H9 (cell line): ENCODE results near the gene YAF2. TPM values are rescaled to one million over a fixed set of nuclear protein-coding genes. Genes with fewer than 3 reads are reported as not detected.

ENCODE experiments used
- DNase-seq: peaks from one replicate; pipeline ENCODE4 v3.0.0-alpha.2; 2017
- H2AFZ ChIP-seq: one replicate; pipeline ENCODE4 v1.6.1; 2013; ENCODE audit warnings: mild to moderate bottlenecking, low read length, control low read depth, moderate library complexity
- H2AK5ac ChIP-seq: 2 replicates; pipeline ENCODE4 v1.6.1; 2013; ENCODE audit warnings: low read length, control low read depth, mixed read lengths; ENCODE audit not compliant: insufficient read length
- H2BK120ac ChIP-seq: one replicate; pipeline ENCODE4 v1.6.1; 2013; ENCODE audit warnings: low read depth, mild to moderate bottlenecking, low read length, control low read depth, inconsistent platforms; ENCODE audit not compliant: poor library complexity, severe bottlenecking
- H2BK12ac ChIP-seq: 2 replicates; pipeline ENCODE4 v1.6.1; 2013; ENCODE audit warnings: low read length, control low read depth, mixed read lengths, low read depth; ENCODE audit not compliant: insufficient read length
- H2BK15ac ChIP-seq: 2 replicates; pipeline ENCODE4 v1.6.1; 2013; ENCODE audit warnings: low read depth, low read length, control low read depth
- H2BK20ac ChIP-seq: one replicate; pipeline ENCODE4 v1.6.1; 2013; ENCODE audit warnings: low read depth, mild to moderate bottlenecking, low read length, control low read depth, inconsistent platforms; ENCODE audit not compliant: poor library complexity, severe bottlenecking
- H2BK5ac ChIP-seq: 2 replicates; pipeline ENCODE4 v1.6.1; 2013; ENCODE audit warnings: low read length, control low read depth, mixed read lengths; ENCODE audit not compliant: insufficient read length
- H3K14ac ChIP-seq: 2 replicates; pipeline ENCODE4 v1.6.1; 2013; ENCODE audit warnings: low read length, control low read depth; ENCODE audit not compliant: insufficient read depth
- H3K18ac ChIP-seq: 2 replicates; pipeline ENCODE4 v1.6.1; 2013; ENCODE audit warnings: low read depth, mild to moderate bottlenecking, mixed read lengths, low read length, control low read depth; ENCODE audit not compliant: insufficient read length
- H3K23ac ChIP-seq: 2 replicates; pipeline ENCODE4 v1.6.1; 2013; ENCODE audit warnings: low read length, control low read depth, mixed read lengths, low read depth; ENCODE audit not compliant: insufficient read length
- H3K23me2 ChIP-seq: 2 replicates; pipeline ENCODE4 v1.6.1; 2013; ENCODE audit warnings: low read depth, mild to moderate bottlenecking, mixed read lengths, low read length, control low read depth; ENCODE audit not compliant: insufficient read length, poor library complexity, severe bottlenecking
- H3K27ac ChIP-seq: 2 replicates; pipeline ENCODE4 v1.5.1; 2013; ENCODE audit warnings: low read length, control low read depth, mixed read lengths, low read depth; ENCODE audit not compliant: insufficient read length
- H3K27me3 ChIP-seq: 2 replicates; pipeline ENCODE4 v1.6.1; 2013; ENCODE audit warnings: low read length, control low read depth, inconsistent platforms; ENCODE audit not compliant: insufficient read depth
- H3K4ac ChIP-seq: 2 replicates; pipeline ENCODE4 v1.6.1; 2013; ENCODE audit warnings: low read depth, mild to moderate bottlenecking, control low read depth, inconsistent platforms, low read length, moderate library complexity
- H3K4me1 ChIP-seq: 2 replicates; pipeline ENCODE4 v1.6.1; 2013; ENCODE audit warnings: low read length, control low read depth, inconsistent platforms; ENCODE audit not compliant: insufficient read depth
- H3K4me2 ChIP-seq: 2 replicates; pipeline ENCODE4 v1.6.1; 2013; ENCODE audit warnings: low read length, control low read depth, mixed read lengths; ENCODE audit not compliant: insufficient read length, insufficient read depth
- H3K56ac ChIP-seq: 2 replicates; pipeline ENCODE4 v1.6.1; 2013; ENCODE audit warnings: low read depth, mild to moderate bottlenecking, mixed read lengths, low read length, control low read depth; ENCODE audit not compliant: insufficient read length
- H3K79me1 ChIP-seq: 2 replicates; pipeline ENCODE4 v1.6.1; 2013; ENCODE audit warnings: low read depth, mild to moderate bottlenecking, moderate library complexity, low read length, control low read depth, inconsistent platforms; ENCODE audit not compliant: insufficient read depth, poor library complexity, severe bottlenecking
- H3K79me2 ChIP-seq: 2 replicates; pipeline ENCODE4 v1.6.1; 2013; ENCODE audit warnings: low read length, control low read depth, inconsistent platforms; ENCODE audit not compliant: insufficient read depth
- H3K9ac ChIP-seq: 2 replicates; pipeline ENCODE4 v1.6.1; 2013; ENCODE audit warnings: low read length, control low read depth, mixed read lengths; ENCODE audit not compliant: insufficient read length; ENCODE audit errors: extremely low read depth
- H3K9me3 ChIP-seq: one replicate; pipeline ENCODE4 v1.6.1; 2013; ENCODE audit warnings: low read depth, low read length, inconsistent platforms; ENCODE audit not compliant: control insufficient read depth
- H3T11ph ChIP-seq: one replicate; pipeline ENCODE4 v1.6.1; 2013; ENCODE audit warnings: mild to moderate bottlenecking, low read length, control low read depth, inconsistent platforms
- H4K20me1 ChIP-seq: one replicate; pipeline ENCODE4 v1.6.1; 2013; ENCODE audit not compliant: control insufficient read depth, insufficient read length, insufficient read depth
- H4K5ac ChIP-seq: 2 replicates; pipeline ENCODE4 v1.6.1; 2013; ENCODE audit warnings: low read depth, mild to moderate bottlenecking, mixed read lengths, low read length, control low read depth; ENCODE audit not compliant: insufficient read length
- H4K8ac ChIP-seq: replicated peaks from 2 replicates; pipeline ENCODE4 v1.6.1; 2013; ENCODE audit warnings: low read length, control low read depth, mixed read lengths, low read depth; ENCODE audit not compliant: insufficient read length
- H4K91ac ChIP-seq: 2 replicates; pipeline ENCODE4 v1.6.1; 2013; ENCODE audit warnings: low read depth, mild to moderate bottlenecking, moderate library complexity, mixed read lengths, low read length, control low read depth; ENCODE audit not compliant: insufficient read length
- H3K27ac Mint-ChIP-seq, 3 experiments: 2 replicates in 2 of 3; 3 replicates in 1 of 3; pipeline ENCODE4 v1.8.0; 2020 to 2021; ENCODE audit warnings: mixed read lengths in 3 of 3, mild to moderate bottlenecking in 1 of 3, moderate library complexity in 1 of 3
- H3K27me3 Mint-ChIP-seq: 2 replicates; pipeline ENCODE4 v1.8.0; 2021; ENCODE audit warnings: low read depth, mild to moderate bottlenecking, moderate library complexity, mixed read lengths
- H3K36me3 Mint-ChIP-seq, 3 experiments: 2 replicates in 2 of 3; 3 replicates in 1 of 3; pipeline ENCODE4 v1.8.0; 2020 to 2021; ENCODE audit warnings: low read depth in 3 of 3, mixed read lengths in 3 of 3; ENCODE audit not compliant: insufficient read depth in 1 of 3
- H3K4me1 Mint-ChIP-seq, 2 experiments: 2 replicates each; pipeline ENCODE4 v1.8.0; 2020; ENCODE audit warnings: mixed read lengths in 2 of 2
- H3K4me3 Mint-ChIP-seq, 2 experiments: 2 replicates in 1 of 2; 3 replicates in 1 of 2; pipeline ENCODE4 v1.8.0; 2020 to 2021; ENCODE audit warnings: mild to moderate bottlenecking in 2 of 2, mixed read lengths in 2 of 2, moderate library complexity in 1 of 2
- H3K9me3 Mint-ChIP-seq, 2 experiments: 2 replicates in 1 of 2; 3 replicates in 1 of 2; pipeline ENCODE4 v1.8.0; 2020; ENCODE audit warnings: mild to moderate bottlenecking in 2 of 2, mixed read lengths in 2 of 2, moderate library complexity in 1 of 2
- WGBS: extraction: QIAGEN DNeasy Blood & Tissue Kit; methylation state at CpG from one replicate; pipeline ENCODE4 v1.1.7; 2013; ENCODE audit warnings: missing lambda C conversion rate, low lambda C conversion rate, mixed read lengths; ENCODE audit not compliant: insufficient read length; ENCODE audit errors: extremely low coverage; 5-methylcytosine and 5-hydroxymethylcytosine counted together
- total RNA-seq: library from RNA; stranded (reverse); gene quantifications from 2 replicates; pipeline ENCODE4 v1.2.1, GENCODE V29; 2021
- TF ChIP-seq, protein P1 (sequence below): fragments of 200-600 bp; sonication (generic); conservative IDR thresholded peaks from 3 replicates; pipeline ENCODE4 v1.8.0; 2021; ENCODE audit warnings: antibody characterized with exemption, mild to moderate bottlenecking

The YAF2 gene
- total RNA-seq, 1 experiment from 2014 or later: 1.9 TPM

DNA sequence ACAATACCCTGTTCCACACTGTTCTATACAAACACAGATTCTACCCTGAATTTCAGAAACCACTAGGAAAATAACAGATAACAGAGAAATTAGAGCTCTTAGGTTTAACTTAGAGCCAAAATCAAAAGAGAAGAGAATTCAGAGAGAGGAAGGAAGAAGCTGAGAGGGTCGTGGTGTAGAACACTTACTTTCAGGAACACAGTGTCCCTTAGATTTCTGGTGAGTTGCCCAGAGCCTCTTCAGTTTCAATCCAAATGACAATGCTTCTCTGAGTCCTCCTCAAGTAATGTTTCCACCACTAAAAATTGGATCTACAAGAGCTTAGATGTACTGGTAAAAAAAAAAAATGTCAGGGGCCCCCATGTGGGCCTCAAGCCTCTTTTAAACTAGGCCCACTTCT is 2.6 kb downstream of the YAF2 start:
- Histone ChIP-seq H2BK12ac (no peak overlapping the region), H4K8ac (no peak overlapping the region), H2BK5ac (no peak overlapping the region), H3K27ac (no peak overlapping the region), H3K56ac (no peak overlapping the region), H3K4me1 (no peaks in the 10 kb centered on the region), H3K9me3 (no peaks in the 10 kb centered on the region), H4K91ac (no peak overlapping the region), H4K20me1 (no peaks in the 10 kb centered on the region), H3K4me2 (no peak overlapping the region), H4K5ac (no peak overlapping the region), H2AK5ac (no peak overlapping the region), H2BK120ac (no peak overlapping the region), H3K79me1 (no peaks in the 10 kb centered on the region), H3K79me2 (no peaks in the 10 kb centered on the region), H3T11ph (no peak overlapping the region), H2AFZ (no peak overlapping the region), H2BK20ac (no peak overlapping the region), H3K23ac (no peak overlapping the region), H3K14ac (no peak overlapping the region), H3K27me3 (peaks cover 34% of the 10 kb centered on the region), H3K9ac (no peak overlapping the region), H2BK15ac (no peak overlapping the region), H3K23me2 (peaks cover 10% of the 10 kb centered on the region), H3K18ac (no peak overlapping the region), H3K4ac (no peak overlapping the region)
- Mint-ChIP-seq H3K27ac (no peak overlapping the region), H3K36me3 (no peaks in the 10 kb centered on the region; a peak in 2 of 7 replicates), H3K9me3 (peaks cover 0 to 5% of the 10 kb centered on the region in 2 experiments; a peak in 3 of 5 replicates), H3K27me3 (peaks cover 87% of the 10 kb centered on the region), H3K4me3 (no peak overlapping the region), H3K4me1 (peaks cover 12 to 14% of the 10 kb centered on the region in 2 experiments)
- no peak for DNase-seq
- TF ChIP-seq, protein P1, sequence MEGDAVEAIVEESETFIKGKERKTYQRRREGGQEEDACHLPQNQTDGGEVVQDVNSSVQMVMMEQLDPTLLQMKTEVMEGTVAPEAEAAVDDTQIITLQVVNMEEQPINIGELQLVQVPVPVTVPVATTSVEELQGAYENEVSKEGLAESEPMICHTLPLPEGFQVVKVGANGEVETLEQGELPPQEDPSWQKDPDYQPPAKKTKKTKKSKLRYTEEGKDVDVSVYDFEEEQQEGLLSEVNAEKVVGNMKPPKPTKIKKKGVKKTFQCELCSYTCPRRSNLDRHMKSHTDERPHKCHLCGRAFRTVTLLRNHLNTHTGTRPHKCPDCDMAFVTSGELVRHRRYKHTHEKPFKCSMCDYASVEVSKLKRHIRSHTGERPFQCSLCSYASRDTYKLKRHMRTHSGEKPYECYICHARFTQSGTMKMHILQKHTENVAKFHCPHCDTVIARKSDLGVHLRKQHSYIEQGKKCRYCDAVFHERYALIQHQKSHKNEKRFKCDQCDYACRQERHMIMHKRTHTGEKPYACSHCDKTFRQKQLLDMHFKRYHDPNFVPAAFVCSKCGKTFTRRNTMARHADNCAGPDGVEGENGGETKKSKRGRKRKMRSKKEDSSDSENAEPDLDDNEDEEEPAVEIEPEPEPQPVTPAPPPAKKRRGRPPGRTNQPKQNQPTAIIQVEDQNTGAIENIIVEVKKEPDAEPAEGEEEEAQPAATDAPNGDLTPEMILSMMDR: no peak
- no CpG with 5 or more reads among the region's 1 CpG for WGBS
